GM18867 (cell line): ENCODE measurements around the gene NAA16.
"Not testable (repeated sequence)": the region's sequence is repeated elsewhere in the genome, so short reads cannot be mapped to it uniquely, and the experiment has no call there.

Source experiments
- ATAC-seq: cut with Tn5 transposase; IDR thresholded peaks from one replicate; pipeline ENCODE4 v1.9.1; 2021; ENCODE audit warnings: mild to moderate bottlenecking, moderate library complexity; ENCODE audit not compliant: unreplicated experiment

The NAA16 gene

DNA sequence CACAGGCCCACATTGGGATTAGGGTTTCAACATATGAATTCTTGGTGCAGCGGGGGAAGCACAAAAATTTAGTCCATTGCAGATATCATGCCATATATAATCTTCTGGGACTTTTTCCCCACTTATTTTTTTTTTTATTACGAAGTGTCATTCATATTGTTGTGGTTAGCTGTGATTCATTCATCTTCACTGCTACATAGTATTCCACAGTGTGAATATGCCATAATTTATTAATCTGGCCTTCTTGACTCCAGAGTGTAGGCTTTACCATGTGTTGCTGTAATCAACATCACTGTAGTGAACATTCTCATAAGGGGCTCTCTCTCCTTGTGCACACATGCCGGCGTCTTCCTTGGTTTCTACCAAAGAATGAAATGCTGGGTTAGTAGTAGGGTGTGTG is 92.9 kb downstream of the NAA16 start:
- ATAC-seq: no peak

DNA sequence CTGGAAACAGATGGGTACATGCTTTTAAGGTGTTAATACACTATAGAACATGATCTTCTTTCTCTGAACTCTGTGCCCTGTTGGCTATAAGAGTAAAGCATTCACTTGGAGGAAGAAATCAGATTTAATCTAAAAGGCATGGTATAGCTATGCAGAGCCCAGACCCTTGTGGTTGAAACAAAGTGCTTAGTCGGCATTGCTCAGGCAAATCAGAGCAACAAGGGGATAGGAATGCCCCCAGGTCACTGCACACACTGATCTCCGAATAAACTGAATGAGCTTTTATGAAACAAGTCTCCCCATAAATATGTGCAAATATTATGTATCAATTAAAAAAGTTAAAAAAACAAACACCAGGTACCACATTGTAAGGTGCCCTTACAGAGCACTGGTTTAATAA is 94.3 kb downstream of the NAA16 start:
- ATAC-seq: no peak

DNA sequence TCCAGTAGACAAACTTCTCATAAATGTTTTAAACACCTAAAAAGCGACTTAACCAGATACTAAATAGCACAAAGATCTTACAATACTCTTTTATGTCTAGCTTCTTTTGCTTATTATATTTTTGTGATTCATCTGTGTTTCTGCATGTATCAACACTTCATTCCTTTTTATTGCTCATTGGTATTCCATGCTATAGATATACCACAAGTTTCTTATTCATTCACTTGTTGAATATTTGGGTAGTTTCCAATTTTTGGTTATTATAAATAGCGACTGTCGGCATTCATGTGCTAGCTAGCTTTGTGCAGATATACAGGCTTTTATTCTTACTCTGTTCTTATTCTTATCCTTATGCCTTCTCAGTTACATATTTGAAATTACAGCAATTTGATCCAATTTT is 96.3 kb downstream of the NAA16 start:
- ATAC-seq: no peak

DNA sequence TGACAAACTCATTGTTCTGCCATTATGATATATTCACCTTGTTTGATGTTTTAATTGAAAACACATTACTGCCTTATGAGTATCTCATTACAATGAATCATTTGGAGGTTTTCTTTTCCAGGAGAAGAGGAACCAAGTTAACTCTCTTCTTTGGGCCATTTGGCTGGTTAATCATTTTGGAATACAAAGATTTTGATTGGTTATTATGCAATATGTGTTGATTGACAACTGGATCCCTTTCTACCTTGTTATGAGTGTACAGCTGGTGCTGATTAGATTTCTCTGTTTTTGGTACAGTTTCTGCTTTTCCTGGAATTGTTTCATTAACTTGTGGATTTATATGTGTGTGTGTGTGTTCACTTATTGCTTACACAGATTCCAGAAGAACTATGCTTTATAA is 97.1 kb downstream of the NAA16 start:
- ATAC-seq: no peak

DNA sequence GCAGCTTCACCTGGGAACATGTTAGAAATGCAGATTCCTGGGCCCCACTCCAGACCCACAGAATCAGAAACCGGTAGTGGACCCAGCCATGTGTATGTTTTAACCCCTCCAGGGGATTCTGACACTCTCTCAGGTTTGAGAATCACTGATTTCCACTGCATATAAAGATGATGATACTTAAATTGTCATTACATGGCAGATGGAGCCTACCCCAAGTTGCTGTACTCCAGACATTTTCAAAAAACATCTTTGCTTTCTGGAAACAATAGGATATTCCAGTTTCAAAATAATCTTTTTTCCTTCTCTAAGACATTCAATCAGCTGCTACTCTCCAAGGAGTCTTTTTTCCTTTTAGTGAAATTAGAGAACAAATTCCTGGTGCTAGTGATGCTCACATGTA is 97.7 kb downstream of the NAA16 start:
- ATAC-seq: no peak

DNA sequence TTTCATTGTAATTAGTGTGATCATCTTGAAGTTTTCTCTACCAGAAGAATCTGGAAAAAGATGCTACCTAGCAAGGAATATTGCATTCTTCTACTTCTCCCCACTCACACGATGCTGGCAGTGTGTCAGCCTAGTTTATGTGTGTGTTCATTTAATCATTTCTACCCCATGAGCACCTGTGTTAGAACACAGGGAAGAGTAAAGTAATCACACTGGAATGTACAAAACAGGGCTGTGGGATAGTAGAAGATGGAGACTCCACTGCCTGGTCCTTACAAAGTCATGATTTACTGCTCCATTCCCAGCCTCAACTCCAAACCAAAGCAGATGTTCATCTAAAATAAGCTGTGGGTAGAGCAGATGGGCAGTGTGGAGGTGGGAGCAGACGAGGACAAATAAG is 98.5 kb downstream of the NAA16 start:
- ATAC-seq: no peak

DNA sequence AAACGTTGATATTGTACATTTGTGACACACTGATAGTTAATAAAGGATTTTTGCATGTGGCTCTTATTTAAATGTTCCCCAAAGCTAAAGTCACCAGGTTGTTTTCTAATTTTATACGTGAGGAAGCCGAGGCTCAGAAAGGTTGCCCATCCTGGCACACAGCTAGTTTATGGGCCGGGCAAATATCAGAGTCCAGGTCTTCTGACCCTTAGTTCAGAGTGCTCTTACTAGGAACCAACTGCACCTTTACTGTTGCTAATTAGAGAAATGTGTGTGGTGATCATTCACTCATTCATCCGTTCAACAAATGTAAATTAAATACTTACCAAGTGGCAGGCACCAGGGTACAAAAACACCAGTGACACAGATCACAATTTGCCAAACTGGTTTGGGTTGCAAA is 100.0 kb downstream of the NAA16 start:
- ATAC-seq: no peak

DNA sequence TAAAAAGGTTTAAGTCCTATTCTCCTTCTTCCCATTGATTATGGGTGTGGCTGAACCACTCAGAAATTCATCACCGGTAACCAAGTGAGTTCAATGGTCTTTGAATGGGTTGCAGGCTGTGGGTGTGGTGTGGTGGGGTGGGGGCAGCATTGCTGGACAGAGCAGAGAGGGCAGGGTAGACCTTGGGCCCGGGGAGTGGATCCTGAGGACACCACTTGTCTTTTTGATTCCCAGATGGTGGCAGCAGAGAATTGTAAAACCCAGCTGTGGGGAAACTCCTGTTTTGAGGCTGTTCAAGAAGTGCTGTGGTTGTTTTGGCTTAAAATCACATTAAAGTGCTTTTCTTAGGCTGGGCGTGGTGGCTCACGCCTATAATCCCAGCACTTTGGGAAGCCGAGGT is 100.5 kb downstream of the NAA16 start:
- no peak for ATAC-seq

DNA sequence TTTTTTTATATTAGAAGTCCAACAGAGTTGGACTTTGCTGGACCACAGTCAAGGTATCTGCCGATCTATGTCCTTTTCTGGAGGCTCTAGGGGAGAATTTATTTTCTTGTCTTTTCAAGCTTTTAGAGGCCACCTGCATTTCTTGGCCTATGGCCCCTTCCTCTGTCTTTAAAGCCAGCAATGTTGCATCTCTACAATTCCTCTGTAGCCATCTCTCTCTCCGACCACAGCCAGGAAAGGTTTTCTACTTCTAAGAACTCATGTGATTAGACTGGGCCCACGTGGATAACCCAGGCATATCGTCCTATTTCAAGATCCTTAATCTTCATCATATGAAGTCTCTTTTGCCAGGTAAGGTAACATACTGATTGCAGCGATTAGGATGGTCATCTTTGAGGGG is 102.8 kb downstream of the NAA16 start:
- ATAC-seq: no peak

DNA sequence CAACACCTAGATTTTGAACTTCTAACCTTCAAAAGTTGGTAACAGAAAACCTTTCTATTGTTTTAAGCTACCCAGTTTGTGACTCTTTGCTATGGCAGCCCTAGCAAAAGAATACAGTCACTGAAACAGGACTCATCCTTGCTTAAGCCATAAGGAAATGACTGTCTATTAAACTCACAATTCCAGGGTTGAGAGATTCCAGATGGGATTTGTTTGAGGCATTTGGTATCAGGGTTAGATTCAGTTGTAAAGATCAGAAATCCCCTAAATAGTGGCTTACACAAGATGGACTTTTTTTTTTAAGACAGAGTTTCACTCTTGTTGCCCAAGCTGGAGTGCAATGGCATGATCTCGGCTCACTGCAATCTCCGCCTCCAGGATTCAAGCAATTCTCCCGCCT is 105.2 kb downstream of the NAA16 start:
- ATAC-seq: no peak

DNA sequence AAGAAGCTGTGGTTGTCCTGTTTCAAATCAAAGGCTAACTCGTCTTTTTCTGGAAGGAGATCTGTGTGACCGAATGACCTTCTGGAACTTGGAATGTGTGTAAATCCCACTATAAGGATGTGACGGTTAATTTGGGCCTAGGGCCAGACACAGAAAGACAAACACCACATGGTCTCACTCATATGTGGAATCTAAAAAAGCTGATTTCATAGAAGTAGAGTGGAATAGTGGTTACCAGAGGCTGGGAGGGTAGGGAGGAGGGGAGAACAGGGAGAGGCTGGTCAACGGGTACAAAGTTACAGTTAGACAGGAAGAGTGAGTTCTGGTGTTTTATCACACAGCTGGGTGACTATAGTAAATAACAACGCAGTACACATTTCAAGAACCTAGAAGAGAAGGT is 107.0 kb downstream of the NAA16 start:
- ATAC-seq: no peak

DNA sequence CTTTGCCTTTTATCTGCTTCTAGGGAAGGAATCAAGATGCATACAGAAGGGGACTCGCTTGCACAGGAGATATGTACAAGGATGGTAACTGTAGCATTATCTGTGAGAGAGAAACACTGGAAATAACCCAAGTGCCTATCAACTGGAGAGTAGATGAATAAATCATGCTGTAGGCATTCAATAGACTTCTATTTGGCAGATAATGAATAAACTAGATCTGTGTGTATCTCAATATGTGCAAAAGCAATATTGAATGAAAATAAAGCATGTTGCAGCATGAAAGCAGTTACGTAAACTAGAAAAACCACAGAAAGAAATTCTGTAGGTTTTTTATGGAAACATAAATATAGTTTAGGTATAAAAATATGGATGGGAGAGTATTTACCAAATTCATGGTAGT is 107.7 kb downstream of the NAA16 start:
- ATAC-seq: no peak

DNA sequence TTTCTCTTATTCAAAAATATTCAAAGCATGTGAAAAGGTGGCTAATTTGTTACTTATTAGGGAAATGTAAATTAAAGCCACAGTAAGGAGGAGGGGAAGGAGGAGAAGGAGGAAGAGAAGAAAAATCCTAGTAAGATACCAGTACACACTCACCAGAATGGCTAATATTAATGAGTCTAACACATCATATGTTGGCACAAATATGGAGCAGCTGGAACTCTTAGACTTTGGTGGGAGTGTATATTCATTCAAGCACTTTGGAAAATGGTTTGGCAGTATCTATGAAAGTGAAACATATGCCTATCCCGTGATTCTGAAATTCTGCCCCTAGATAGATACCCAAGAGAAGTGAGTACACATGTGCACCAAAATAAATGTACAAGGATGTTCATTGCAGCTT is 108.1 kb downstream of the NAA16 start:
- no peak for ATAC-seq

DNA sequence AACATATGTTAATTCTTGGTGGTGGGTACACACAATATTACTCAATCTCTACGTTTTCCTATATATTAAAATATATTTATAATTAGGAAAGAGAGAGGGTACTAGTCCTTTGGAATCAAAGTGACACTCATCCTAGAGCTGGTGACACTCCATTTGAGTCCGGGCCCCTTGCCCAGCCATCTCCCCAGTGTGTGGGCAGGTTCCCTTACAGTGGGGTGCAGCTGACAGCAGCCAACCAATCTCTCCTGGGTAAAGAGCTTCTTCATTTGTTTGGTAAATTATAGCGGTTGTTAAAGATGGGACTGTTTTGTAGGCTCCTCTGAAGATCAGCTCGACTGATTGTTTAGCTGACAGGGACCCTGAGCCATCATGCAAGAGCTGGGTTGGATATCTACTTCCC is 109.1 kb downstream of the NAA16 start:
- no peak for ATAC-seq

DNA sequence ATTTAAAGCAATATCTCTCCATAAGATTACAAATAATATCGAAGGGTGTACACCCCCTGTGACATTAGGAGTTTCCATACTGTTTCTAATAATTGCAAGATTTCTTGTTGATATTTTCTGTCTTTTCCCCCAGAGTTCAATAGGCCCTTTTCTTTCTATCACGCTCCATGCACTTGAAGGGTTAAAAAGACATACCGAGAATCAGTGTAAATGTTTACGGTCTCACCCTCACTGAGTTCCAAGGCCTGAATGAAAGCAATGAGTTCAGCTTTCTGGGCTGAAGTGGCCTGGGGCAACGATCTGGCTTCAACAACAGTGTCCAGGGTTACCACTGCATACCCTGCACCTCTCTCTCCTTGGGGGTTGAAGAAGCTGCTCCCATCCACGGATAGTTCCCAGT is 110.3 kb downstream of the NAA16 start:
- not testable (repeated sequence) for ATAC-seq

DNA sequence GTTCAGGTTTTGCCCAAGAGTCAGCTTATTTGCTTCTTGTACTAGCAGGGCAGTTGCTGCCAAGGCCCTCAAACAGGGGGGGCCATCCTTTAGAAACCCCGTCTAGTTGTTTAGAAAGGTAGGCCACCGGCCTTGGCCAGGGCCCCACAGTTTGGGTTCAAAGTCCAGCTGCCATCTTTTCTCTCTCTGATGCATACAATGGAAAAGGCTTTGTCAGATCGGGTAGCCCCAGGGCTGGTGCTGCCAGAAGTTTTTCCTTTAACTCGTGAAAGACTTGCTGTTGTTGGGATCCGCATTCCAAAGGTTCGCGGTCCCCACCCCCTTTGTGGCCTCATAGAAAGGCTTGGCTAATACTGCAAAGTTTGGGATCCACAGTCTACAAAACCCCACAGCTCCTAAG is 110.9 kb downstream of the NAA16 start:
- not testable (repeated sequence) for ATAC-seq

DNA sequence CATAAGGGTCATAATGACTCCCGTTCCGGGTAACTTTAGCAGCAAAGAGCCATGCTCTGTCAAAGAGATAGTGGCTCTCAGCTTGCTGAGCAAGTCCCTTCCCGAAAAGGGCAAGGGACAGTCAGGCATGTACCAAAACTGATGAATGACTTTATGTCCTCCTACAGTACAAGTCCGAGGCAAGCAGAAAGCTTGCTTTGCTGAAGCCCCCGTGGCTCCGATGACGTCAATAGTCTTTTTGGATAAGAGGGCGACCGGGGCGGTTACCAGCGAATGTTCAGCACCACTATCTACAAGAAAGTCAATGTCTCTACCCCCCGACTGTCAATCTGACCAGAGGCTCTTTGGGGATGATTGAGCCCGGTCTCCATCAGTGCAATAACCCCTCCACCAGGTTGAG is 112.2 kb downstream of the NAA16 start:
- ATAC-seq: not testable (repeated sequence)

DNA sequence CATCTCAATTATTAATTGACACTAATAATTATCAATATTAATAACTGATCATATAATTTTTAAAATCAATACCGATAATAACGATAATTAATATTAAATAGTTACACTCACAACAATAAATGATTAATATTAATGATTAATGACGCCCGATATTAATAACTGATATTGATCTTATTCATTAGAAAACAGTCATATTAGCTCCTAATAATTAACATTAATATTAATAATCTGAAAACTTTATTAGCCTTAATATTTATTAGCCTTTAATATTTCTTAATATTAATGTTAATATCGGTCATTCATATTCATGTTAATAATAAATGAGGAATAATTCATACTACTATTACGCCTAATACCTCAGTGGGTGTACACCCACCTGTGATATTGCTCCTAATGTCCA is 113.6 kb downstream of the NAA16 start:
- ATAC-seq: not testable (repeated sequence)

DNA sequence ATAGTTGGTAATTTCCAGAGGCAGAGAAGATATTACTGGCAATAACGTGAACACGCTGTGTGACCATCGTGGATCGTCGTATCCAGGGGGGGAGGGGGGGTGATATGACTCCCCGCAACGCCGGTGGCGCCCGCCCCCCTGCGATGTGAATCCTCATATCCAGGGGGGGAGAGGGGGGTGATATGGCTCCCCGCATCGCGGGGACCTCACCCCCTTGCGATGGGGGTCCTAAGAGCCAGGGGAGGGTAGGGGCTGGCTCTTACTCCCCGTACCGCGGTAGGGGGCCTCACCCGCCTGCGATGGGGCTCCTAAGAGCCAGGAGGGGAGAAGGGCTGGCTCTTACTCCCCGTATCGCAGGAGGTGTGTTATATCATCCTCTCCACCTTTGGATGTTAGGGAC is 115.0 kb downstream of the NAA16 start:
- ATAC-seq: no peak
